ENCODE results near the gene PHF21A. TPM values are rescaled to one million over a fixed set of nuclear protein-coding genes. Genes with fewer than 3 reads are reported as not detected.
A peak's percentile ranks its signal among the peaks of the same experiment; 100 is the strongest.

PHF21A gene
- total RNA-seq, 1 experiment from 2014 or later: 29.4 TPM

DNA sequence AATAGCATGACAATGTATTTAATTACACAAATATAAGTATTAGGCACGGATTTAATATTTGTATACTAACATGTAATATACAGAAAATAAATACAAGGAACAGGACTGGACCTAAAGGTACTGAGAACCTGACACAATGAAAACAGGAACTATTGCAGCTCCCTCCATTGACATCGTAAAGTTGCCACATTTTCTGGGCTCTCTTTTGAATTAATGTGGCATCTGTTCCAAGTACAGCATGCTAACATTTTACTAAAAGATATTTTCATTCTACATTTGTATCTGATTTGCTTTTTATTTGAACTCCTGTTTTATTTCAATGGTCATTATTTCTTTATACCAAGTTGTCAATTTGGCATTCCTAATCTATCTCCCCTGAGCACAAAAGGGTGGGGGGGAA is 15.3 kb downstream of the PHF21A start:
- ChIA-PET CTCF (interaction anchor here (1.1 to 2.3 kb wide), 5 partner anchors 8 to 141 kb away, joined by 3 to 10 read pairs (median 5); no protein-coding TSS in a partner anchor), POLR2A (no interaction called here)
- H3K4me3 Mint-ChIP-seq: no peak overlapping the region

DNA sequence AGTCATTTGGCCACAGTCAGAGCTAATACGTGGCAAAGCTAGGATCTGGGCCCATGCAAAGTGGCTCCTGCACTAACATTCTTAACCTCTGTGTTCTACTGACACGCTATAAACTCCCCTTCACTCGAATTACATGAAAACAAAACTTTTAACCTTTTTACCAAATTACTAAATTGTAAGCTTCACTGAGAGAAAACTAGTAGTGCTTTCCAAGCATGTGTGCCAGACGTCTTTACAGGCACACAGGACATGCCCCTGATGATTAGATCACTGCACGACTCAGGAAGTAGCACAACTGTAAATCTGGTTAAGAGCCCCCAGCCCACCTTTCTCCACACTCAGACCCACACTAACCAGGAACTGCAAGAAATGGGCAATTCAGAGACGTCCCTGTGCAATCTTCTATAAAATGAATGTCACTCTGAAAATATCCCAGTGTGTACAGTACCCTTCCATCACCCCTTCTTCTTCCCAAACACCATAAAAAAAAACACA is 16.1 kb downstream of the PHF21A start:
- no peak for DNase-seq (ENCODE audit: low spot score)
- H3K27ac Mint-ChIP-seq: peak overlapping the region; percentile 1; the same call in 1 of the 2 replicates
- CTCF ChIA-PET: interaction anchor here (0.7 to 2.8 kb wide), 5 partner anchors 9 to 140 kb away, joined by 3 to 9 read pairs (median 4); no protein-coding TSS in a partner anchor
- ATAC-seq: no peak
- no peaks in the 10 kb centered on the region for H3K27me3 Mint-ChIP-seq (ENCODE audit: low read depth)
- no peak overlapping the region for H3K4me3 Mint-ChIP-seq
- no peaks in the 10 kb centered on the region for H3K9me3 Mint-ChIP-seq
- no peaks in the 10 kb centered on the region for H3K36me3 Mint-ChIP-seq
- peaks cover 40% of the 10 kb centered on the region for H3K4me1 Mint-ChIP-seq
- POLR2A ChIA-PET: interaction anchor here (1.5 kb wide), 1 partner anchor 16 kb away, joined by 4 read pairs; no protein-coding TSS in a partner anchor
- TF ChIP-seq EMX1 (CRISPR knock-in tag; IDR thresholded peaks at IDR 0.05) (no peak), ETV6 (CRISPR knock-in tag; IDR thresholded peaks at IDR 0.05) (no peak), NFYB (CRISPR knock-in tag; conservative IDR thresholded peaks at IDR 0.05; ENCODE audit: low read depth) (no peak), ZNF263 (CRISPR knock-in tag; IDR thresholded peaks at IDR 0.05; ENCODE audit: low read depth) (no peak), RELA (CRISPR knock-in tag; IDR thresholded peaks at IDR 0.05; ENCODE audit: borderline replicate concordance) (no peak), ZNF232 (CRISPR knock-in tag; IDR thresholded peaks at IDR 0.05) (no peak), GRHL2 (CRISPR knock-in tag; IDR thresholded peaks at IDR 0.05; ENCODE audit: insufficient replicate concordance, severe bottlenecking) (no peak), NR2C2 (CRISPR knock-in tag; IDR thresholded peaks at IDR 0.05) (no peak), GABPB1 (CRISPR knock-in tag; IDR thresholded peaks at IDR 0.05) (no peak)
- TF ChIP-seq, protein P1, sequence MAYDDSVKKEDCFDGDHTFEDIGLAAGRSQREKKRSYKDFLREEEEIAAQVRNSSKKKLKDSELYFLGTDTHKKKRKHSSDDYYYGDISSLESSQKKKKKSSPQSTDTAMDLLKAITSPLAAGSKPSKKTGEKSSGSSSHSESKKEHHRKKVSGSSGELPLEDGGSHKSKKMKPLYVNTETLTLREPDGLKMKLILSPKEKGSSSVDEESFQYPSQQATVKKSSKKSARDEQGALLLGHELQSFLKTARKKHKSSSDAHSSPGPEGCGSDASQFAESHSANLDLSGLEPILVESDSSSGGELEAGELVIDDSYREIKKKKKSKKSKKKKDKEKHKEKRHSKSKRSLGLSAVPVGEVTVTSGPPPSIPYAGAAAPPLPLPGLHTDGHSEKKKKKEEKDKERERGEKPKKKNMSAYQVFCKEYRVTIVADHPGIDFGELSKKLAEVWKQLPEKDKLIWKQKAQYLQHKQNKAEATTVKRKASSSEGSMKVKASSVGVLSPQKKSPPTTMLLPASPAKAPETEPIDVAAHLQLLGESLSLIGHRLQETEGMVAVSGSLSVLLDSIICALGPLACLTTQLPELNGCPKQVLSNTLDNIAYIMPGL (CRISPR knock-in tag; IDR thresholded peaks at IDR 0.05): no peak
- TF ChIP-seq, protein P2, sequence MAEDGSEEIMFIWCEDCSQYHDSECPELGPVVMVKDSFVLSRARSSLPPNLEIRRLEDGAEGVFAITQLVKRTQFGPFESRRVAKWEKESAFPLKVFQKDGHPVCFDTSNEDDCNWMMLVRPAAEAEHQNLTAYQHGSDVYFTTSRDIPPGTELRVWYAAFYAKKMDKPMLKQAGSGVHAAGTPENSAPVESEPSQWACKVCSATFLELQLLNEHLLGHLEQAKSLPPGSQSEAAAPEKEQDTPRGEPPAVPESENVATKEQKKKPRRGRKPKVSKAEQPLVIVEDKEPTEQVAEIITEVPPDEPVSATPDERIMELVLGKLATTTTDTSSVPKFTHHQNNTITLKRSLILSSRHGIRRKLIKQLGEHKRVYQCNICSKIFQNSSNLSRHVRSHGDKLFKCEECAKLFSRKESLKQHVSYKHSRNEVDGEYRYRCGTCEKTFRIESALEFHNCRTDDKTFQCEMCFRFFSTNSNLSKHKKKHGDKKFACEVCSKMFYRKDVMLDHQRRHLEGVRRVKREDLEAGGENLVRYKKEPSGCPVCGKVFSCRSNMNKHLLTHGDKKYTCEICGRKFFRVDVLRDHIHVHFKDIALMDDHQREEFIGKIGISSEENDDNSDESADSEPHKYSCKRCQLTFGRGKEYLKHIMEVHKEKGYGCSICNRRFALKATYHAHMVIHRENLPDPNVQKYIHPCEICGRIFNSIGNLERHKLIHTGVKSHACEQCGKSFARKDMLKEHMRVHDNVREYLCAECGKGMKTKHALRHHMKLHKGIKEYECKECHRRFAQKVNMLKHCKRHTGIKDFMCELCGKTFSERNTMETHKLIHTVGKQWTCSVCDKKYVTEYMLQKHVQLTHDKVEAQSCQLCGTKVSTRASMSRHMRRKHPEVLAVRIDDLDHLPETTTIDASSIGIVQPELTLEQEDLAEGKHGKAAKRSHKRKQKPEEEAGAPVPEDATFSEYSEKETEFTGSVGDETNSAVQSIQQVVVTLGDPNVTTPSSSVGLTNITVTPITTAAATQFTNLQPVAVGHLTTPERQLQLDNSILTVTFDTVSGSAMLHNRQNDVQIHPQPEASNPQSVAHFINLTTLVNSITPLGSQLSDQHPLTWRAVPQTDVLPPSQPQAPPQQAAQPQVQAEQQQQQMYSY (CRISPR knock-in tag; IDR thresholded peaks at IDR 0.05): no peak
- TF ChIP-seq, protein P3, sequence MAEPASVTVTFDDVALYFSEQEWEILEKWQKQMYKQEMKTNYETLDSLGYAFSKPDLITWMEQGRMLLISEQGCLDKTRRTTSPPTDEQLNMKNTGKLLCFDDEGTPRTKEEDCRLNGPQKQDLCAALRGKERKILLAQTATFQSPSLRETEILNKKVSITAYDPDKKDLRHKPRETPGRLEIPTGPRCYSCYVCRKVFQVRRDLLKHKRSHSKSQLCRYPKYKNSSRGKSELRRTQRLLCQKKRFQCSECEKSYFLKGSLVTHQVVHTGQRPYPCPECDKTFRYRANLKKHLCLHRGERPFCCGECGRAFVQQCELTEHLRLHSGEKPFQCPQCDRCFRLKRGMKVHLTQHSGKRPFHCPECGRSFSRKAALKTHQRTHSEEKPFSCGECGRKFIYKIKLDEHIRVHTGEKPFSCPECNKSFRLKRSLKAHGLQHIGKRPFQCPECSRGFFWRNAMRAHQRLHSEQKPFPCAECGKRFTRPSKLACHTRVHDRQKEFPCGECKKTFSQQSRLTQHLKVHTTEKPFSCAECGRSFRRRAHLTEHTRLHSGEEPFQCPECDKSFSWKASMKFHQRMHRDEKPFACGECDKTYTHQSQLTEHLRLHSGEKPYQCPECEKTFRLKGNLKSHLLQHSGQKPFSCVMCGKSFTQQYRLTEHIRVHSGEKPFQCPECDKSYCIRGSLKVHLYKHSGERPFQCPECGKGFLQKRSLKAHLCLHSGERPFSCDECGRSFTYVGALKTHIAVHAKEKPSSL (CRISPR knock-in tag; conservative IDR thresholded peaks at IDR 0.05): no peak
- TF ChIP-seq, protein P4, sequence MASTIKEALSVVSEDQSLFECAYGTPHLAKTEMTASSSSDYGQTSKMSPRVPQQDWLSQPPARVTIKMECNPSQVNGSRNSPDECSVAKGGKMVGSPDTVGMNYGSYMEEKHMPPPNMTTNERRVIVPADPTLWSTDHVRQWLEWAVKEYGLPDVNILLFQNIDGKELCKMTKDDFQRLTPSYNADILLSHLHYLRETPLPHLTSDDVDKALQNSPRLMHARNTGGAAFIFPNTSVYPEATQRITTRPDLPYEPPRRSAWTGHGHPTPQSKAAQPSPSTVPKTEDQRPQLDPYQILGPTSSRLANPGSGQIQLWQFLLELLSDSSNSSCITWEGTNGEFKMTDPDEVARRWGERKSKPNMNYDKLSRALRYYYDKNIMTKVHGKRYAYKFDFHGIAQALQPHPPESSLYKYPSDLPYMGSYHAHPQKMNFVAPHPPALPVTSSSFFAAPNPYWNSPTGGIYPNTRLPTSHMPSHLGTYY (CRISPR knock-in tag; IDR thresholded peaks at IDR 0.05): no peak
- TF ChIP-seq, protein P5, sequence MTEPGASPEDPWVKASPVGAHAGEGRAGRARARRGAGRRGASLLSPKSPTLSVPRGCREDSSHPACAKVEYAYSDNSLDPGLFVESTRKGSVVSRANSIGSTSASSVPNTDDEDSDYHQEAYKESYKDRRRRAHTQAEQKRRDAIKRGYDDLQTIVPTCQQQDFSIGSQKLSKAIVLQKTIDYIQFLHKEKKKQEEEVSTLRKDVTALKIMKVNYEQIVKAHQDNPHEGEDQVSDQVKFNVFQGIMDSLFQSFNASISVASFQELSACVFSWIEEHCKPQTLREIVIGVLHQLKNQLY (CRISPR knock-in tag; IDR thresholded peaks at IDR 0.05): no peak

More for the DNA sequence above, 15.3 kb downstream of the PHF21A start:
- ATAC-seq (no peak), DNase-seq (ENCODE audit: low spot score) (no peak)
- H3K27ac Mint-ChIP-seq: no peak overlapping the region
- TF ChIP-seq RORB (CRISPR knock-in tag; IDR thresholded peaks at IDR 0.05) (no peak), ZBTB21 (CRISPR knock-in tag; IDR thresholded peaks at IDR 0.05; ENCODE audit: borderline replicate concordance) (no peak), TP53 (CRISPR knock-in tag; IDR thresholded peaks at IDR 0.05) (no peak), SP1 (CRISPR knock-in tag; conservative IDR thresholded peaks at IDR 0.05) (no peak), ZNF232 (CRISPR knock-in tag; IDR thresholded peaks at IDR 0.05) (no peak), IRF2 (CRISPR knock-in tag; IDR thresholded peaks at IDR 0.05; ENCODE audit: borderline replicate concordance, low read depth) (no peak), GABPB1 (CRISPR knock-in tag; IDR thresholded peaks at IDR 0.05) (no peak), FOXP1 (CRISPR knock-in tag; IDR thresholded peaks at IDR 0.05; ENCODE audit: borderline replicate concordance) (no peak), FOXK1 (CRISPR knock-in tag; IDR thresholded peaks at IDR 0.05) (no peak)
- TF ChIP-seq, protein P5 (CRISPR knock-in tag; IDR thresholded peaks at IDR 0.05): no peak
- TF ChIP-seq, protein P6, sequence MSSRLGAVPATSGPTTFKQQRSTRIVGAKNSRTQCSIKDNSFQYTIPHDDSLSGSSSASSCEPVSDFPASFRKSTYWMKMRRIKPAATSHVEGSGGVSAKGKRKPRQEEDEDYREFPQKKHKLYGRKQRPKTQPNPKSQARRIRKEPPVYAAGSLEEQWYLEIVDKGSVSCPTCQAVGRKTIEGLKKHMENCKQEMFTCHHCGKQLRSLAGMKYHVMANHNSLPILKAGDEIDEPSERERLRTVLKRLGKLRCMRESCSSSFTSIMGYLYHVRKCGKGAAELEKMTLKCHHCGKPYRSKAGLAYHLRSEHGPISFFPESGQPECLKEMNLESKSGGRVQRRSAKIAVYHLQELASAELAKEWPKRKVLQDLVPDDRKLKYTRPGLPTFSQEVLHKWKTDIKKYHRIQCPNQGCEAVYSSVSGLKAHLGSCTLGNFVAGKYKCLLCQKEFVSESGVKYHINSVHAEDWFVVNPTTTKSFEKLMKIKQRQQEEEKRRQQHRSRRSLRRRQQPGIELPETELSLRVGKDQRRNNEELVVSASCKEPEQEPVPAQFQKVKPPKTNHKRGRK (CRISPR knock-in tag; IDR thresholded peaks at IDR 0.05; ENCODE audit: borderline replicate concordance): no peak
- no peaks in the 10 kb centered on the region for H3K9me3 Mint-ChIP-seq
- peaks cover 34% of the 10 kb centered on the region for H3K4me1 Mint-ChIP-seq
- no peaks in the 10 kb centered on the region for H3K27me3 Mint-ChIP-seq (ENCODE audit: low read depth)
- H3K36me3 Mint-ChIP-seq: no peaks in the 10 kb centered on the region

All from WTC11 (cell line).